Left renal pelvis (tissue), 4 donors: ENCODE results near the gene LHFPL3. TPM values are rescaled to one million over a fixed set of nuclear protein-coding genes. Genes with fewer than 3 reads are reported as not detected.

ENCODE experiments used
- DNase-seq, 4 donors: peaks; one replicate each; pipeline ENCODE4 v3.0.0-alpha.2; 2013; ENCODE audit warnings: low read depth in 4 of 4, low spot score in 3 of 4
- polyA plus RNA-seq, 4 donors: library from polyadenylated mRNA; unstranded; fragments of 120-200 nt; gene quantifications; one replicate each; pipeline ENCODE4 v1.2.1, GENCODE V29; 2013; ENCODE audit not compliant: insufficient read length in 4 of 4

Gene LHFPL3
- polyA plus RNA-seq, 4 donors = 0.15 to 8.5 (median 7.3) TPM

- no peak for DNase-seq
These were observed 140.9 kb downstream of the LHFPL3 start for GRCh38 chr7:104469166-104469820.

- no peak for DNase-seq
These were observed 152.1 kb downstream of the LHFPL3 start for GRCh38 chr7:104480529-104480928.

GRCh38 chr7:104482362-104483037 lies 154.1 kb downstream of the LHFPL3 start:
- no peak for DNase-seq

DNA sequence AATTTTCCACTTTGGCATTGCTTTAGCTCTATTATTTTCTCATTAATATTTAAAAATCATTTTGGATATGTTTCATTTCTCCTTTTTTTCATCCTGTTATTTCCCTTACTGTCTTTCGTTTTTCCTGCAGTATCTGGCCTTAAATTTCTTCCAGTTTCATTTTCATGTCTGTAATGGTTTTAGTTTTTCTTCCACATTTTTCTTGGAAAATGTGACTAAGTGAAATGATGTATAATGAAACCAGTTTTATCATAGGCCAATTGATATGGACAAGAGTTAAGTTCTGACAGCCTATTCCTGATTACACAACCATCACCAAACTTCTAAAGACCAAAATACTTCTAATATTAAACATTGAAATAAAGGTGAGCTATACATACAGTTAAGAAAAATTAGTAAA lies 158.5 kb downstream of the LHFPL3 start:
- DNase-seq = no peak

- DNase-seq = no peak
These were observed 159.2 kb downstream of the LHFPL3 start for GRCh38 chr7:104487642-104488041.

DNA sequence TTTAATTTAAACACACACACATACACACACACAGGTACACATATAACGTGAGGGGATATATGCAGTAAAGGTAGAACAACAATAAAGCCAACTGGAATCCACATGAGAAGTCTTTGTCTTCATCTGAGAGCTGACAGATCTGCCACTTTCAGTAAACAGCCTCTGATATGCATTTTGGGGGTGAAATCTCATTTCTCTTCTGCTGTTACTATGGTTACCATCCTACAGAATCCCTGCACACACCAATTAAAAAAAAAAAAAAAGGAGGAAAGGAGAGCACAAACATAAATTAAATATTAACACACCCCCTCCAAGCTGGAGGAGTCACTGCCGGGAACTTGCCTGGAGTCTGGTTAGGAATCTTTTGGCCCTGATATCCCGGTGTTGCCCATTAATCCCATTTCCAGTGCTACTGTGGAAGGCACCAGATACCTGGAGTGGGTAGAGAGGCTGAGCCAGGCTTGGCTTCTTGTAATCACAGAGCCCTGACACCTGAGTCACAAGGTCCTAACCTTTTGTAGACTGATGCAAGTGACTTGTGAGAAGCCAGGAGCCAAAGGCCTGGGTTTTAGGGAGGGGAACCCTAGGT lies 169.1 kb downstream of the LHFPL3 start:
- DNase-seq = no peak

DNA sequence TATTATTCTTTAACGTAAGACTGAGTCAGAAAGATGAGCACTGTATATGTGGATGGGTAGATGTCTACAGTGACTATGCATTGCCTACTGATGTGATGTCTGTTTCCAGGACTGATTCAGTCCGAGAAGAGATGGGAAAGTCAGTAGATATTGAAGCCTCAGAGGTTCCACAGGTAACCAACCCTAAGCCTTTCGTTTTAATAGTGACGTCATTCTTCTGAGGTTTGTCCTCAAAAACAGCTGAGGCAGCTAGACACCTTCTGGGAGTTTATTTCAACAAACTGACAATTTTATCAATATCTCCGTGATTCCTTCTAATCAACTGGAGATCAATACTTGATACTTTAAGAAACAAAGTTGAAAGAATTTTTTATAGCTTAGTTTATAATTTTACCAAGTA lies 171.6 kb downstream of the LHFPL3 start:
- no peak for DNase-seq

GRCh38 chr7:104509874-104510273 lies 181.5 kb downstream of the LHFPL3 start:
- DNase-seq = no peak

GRCh38 chr7:104524853-104525252 lies 196.4 kb downstream of the LHFPL3 start:
- DNase-seq = no peak

DNA sequence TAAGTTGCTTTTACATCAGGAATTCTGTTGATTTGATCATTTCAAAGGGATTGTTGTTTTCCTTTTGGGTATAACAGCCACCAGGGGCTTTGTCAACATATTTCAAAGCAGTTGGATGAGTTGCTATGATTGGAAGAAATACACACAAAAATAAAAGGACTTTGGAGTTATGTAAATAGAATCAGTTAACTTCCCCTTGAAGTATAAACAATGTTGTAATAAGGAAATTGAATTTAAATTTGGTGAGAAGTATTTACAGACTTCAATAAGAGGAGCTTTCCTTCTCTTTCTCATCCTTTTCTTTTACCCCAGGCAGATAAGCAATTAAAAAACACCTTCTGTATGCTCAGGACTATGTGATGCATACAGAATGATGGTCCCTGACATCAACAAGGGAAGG lies 199.7 kb downstream of the LHFPL3 start:
- DNase-seq = no peak

GRCh38 chr7:104529567-104529966 lies 201.2 kb downstream of the LHFPL3 start:
- no peak for DNase-seq

- DNase-seq = no peak
These were observed 201.8 kb downstream of the LHFPL3 start for GRCh38 chr7:104530251-104530650.

DNA sequence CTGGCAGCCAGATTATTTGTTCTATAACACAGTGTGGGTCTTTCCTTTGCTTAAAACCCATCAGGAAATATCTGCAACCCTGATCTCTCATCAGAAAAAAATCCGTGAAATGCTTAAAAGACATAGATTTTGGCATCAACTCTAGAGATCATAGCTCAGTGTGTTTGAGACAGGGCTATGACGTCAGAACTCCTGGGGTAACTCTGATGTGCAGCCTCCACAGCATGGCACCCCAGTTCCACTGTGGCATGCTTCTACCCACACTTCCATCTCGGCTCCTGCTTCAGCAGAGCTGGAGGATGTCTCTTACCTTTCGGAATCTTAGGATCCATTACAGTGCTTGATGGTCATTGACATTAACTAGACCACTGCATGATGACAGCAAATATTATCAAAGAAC lies 205.7 kb downstream of the LHFPL3 start:
- DNase-seq = no peak

GRCh38 chr7:104535841-104536240 lies 207.4 kb downstream of the LHFPL3 start:
- DNase-seq = no peak

- no peak for DNase-seq
These were observed 208.6 kb downstream of the LHFPL3 start for GRCh38 chr7:104536956-104537355.

GRCh38 chr7:104538152-104538551 lies 209.7 kb downstream of the LHFPL3 start:
- no peak for DNase-seq

DNA sequence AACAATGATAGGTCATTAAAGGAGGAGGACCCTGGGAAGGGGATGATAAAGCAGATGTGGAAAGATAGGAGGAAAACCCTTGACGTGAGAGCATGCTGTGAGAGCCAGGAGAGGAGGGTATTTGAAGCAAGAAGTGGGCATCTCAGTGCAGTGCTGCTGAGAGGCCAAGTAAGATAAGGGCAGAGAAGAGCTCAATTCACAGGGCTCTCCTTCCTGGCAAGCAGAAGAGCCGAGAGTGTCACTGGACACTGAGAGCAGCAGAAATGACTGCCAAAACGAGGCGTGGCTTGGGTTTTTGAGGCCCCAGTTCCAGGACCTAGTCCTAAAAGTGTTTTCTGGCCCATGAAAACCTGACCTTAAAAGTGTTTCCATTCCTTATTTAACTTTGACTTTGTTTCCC lies 213.5 kb downstream of the LHFPL3 start:
- DNase-seq = no peak

- no peak for DNase-seq
These were observed 220.5 kb downstream of the LHFPL3 start for GRCh38 chr7:104548861-104549260.

- no peak for DNase-seq
These were observed 222.0 kb downstream of the LHFPL3 start for GRCh38 chr7:104550362-104550761.

DNA sequence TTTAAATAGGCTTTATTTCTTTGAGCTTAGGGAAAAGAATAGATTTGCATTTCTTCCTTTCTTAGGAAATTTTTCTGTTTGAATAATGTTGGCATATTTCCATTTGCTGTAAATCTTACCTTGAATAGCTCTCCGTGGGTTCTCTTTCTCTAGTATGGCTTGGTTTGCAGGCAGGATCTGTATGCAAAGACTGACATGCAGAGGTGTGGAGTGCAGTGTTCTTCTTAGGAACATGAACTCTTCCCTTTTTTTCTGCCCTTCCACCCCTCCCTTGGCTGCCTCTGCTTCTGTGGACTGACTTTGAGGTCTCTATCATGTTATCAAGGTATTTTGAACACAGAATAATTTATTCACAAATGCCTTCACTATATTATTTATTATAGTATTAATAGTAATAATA lies 222.8 kb downstream of the LHFPL3 start:
- DNase-seq = no peak

DNA sequence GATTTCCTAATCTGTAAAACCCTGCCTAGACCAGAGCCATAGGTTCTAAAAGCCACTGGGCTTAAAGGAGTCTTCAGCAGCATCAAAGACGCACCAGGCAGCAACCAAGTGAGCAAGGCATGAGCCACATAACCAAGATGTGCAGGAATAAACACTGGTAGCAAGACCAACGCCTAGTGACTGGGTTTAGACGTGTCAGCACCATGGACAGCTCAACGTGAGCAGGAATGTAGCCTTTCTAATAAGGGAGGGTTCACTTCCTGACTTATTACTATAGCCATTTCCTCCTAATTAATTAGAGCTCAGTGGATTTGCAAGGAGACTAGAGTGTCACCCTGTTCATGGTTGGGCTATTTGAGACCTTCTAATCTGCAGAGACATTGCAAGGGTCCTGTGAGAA lies 223.7 kb downstream of the LHFPL3 start:
- peak; percentile 19 to 71 (median 50) for DNase-seq

GRCh38 chr7:104553074-104553473 lies 224.7 kb downstream of the LHFPL3 start:
- no peak for DNase-seq
